HL-60 (cell line): Measurements from ENCODE around the gene ARL8A.
"Not testable (repeated sequence)": the region's sequence is repeated elsewhere in the genome, so short reads cannot be mapped to it uniquely, and the experiment has no call there.

Source experiments
- DNase-seq, 2 experiments: peaks; one replicate each; pipeline ENCODE4 v3.0.0-alpha.2; 2010 to 2020; ENCODE audit warnings: low read depth in 1 of 2, low spot score in 1 of 2
- H3K27ac ChIP-seq: fragments of 250-450 bp; sonication (Bioruptor Pico); replicated peaks from 2 replicates; pipeline ENCODE4 v1.5.1; 2020; ENCODE audit warnings: mild to moderate bottlenecking, moderate library complexity
- H3K27me3 ChIP-seq: fragments of 250-450 bp; sonication (Bioruptor Pico); 2 replicates; pipeline ENCODE4 v1.5.1; 2021; ENCODE audit warnings: mild to moderate bottlenecking, moderate library complexity; ENCODE audit not compliant: insufficient read depth, poor library complexity, severe bottlenecking
- H3K4me3 ChIP-seq: replicated peaks from 2 replicates; pipeline ENCODE4 v1.5.1; 2011; ENCODE audit warnings: mild to moderate bottlenecking, control low read depth, low read length; ENCODE audit not compliant: insufficient read depth
- CTCF ChIP-seq: IDR thresholded peaks from one replicate; pipeline ENCODE4 v1.5.1; 2011; ENCODE audit warnings: low read length, control low read depth, inconsistent platforms; ENCODE audit not compliant: insufficient read depth
- GABPA ChIP-seq: IDR thresholded peaks from 2 replicates; pipeline ENCODE4 v1.6.1; 2012; ENCODE audit warnings: low read depth
- POLR2AphosphoS5 ChIP-seq: IDR thresholded peaks from 2 replicates; pipeline ENCODE4 v1.6.1; 2012; ENCODE audit warnings: low read depth
- REST ChIP-seq: IDR thresholded peaks from 2 replicates; pipeline ENCODE4 v1.6.1; 2012; ENCODE audit warnings: low read depth; ENCODE audit not compliant: insufficient replicate concordance
- SPI1 ChIP-seq: IDR thresholded peaks from 2 replicates; pipeline ENCODE4 v1.6.1; 2012; ENCODE audit warnings: low read depth, mild to moderate bottlenecking, borderline replicate concordance

The ARL8A gene

GRCh38 chr1:202192770-202193613 is 48.5 kb upstream of the ARL8A start:
- TF ChIP-seq SPI1 (no peak), CTCF (peak; percentile 88)
- Histone ChIP-seq H3K27me3 (peaks cover 23% of the 10 kb centered on the region), H3K4me3 (no peak overlapping the region), H3K27ac (no peak overlapping the region)
- DNase-seq: peak; percentile 21 to 40

- not testable (repeated sequence) for H3K4me3 ChIP-seq, DNase-seq, H3K27ac ChIP-seq
- H3K27me3 ChIP-seq: peaks cover 17% of the 10 kb centered on the region
Measured at GRCh38 chr1:202191391-202191790, 46.9 kb upstream of the ARL8A start.

GRCh38 chr1:202189918-202190715 is 45.6 kb upstream of the ARL8A start:
- Histone ChIP-seq H3K27ac (no peak overlapping the region), H3K4me3 (no peak overlapping the region), H3K27me3 (peaks cover 9% of the 10 kb centered on the region)
- no peak for DNase-seq
- TF ChIP-seq SPI1: no peak
- TF ChIP-seq POLR2AphosphoS5: no peak
- no peak for TF ChIP-seq GABPA
- no peak for TF ChIP-seq CTCF
- TF ChIP-seq REST: no peak

- Histone ChIP-seq H3K27ac (no peak overlapping the region), H3K4me3 (no peak overlapping the region), H3K27me3 (peaks cover 5% of the 10 kb centered on the region)
- peak; percentile 39 to 68 for DNase-seq
- peak; percentile 73 for TF ChIP-seq CTCF
- TF ChIP-seq SPI1: no peak
- no peak for TF ChIP-seq POLR2AphosphoS5
Measured at GRCh38 chr1:202189001-202189790, 44.7 kb upstream of the ARL8A start.
